OCI-LY7 (cell line): ENCODE measurements around the gene HS3ST5.

ENCODE experiments used
- EZH2phosphoT487 ChIP-seq: fragments of 200-600 bp; sonication (generic); IDR thresholded peaks from 2 replicates; pipeline ENCODE4 v1.6.1; 2018; ENCODE audit warnings: low read depth, borderline replicate concordance, mild to moderate bottlenecking, mixed run types, antibody characterized with exemption, low read length, moderate library complexity, mixed read lengths
- TF ChIP-seq, protein P1 (sequence below): fragments of 200-600 bp; sonication (generic); conservative IDR thresholded peaks from 2 replicates; pipeline ENCODE4 v1.5.1; 2014; ENCODE audit warnings: mild to moderate bottlenecking, antibody characterized with exemption, low read length, moderate library complexity, mixed read lengths

DNA sequence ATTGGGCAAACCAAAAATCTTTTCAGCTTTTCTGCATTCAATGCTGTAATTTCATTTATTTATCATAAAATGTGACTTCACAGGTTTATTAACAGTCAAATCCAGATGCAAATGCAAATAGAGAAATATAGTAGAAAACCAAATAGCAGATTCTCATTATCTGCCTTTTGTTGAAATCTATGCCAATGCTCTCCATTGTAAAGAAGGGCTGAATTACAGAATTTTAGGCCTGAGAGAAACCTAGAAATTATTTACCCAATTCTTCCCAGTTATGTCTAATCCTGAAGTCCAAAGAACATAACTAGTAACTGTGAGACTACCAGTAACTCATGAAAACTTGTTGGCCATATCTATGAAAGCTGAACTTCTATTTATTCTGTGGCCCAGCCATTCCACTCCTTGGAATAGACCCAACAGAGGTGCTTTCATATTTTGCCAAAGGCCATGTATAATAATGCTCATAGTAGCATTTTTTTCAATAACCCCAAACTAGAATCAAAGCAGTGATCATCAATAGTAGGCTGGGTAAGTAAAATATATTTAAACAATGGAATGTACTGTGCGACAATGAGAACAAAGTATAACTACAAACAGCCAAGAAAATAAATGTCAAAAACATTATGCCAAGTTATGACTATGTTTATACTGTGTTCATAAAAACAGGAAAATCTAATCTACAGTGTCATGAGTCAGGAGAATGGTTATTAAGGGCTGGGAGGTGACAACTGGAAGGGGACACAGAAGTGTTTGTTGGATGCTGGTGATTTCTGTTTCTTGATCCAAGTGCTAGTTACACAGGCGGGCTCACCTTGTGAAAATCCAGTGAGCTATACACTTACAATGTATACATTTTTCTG is 183.8 kb downstream of the HS3ST5 start:
- TF ChIP-seq, protein P1, sequence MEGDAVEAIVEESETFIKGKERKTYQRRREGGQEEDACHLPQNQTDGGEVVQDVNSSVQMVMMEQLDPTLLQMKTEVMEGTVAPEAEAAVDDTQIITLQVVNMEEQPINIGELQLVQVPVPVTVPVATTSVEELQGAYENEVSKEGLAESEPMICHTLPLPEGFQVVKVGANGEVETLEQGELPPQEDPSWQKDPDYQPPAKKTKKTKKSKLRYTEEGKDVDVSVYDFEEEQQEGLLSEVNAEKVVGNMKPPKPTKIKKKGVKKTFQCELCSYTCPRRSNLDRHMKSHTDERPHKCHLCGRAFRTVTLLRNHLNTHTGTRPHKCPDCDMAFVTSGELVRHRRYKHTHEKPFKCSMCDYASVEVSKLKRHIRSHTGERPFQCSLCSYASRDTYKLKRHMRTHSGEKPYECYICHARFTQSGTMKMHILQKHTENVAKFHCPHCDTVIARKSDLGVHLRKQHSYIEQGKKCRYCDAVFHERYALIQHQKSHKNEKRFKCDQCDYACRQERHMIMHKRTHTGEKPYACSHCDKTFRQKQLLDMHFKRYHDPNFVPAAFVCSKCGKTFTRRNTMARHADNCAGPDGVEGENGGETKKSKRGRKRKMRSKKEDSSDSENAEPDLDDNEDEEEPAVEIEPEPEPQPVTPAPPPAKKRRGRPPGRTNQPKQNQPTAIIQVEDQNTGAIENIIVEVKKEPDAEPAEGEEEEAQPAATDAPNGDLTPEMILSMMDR, result no peak
- no peak for TF ChIP-seq EZH2phosphoT487
